ENCODE data around the gene MARCKSL1.

Gene MARCKSL1

DNA sequence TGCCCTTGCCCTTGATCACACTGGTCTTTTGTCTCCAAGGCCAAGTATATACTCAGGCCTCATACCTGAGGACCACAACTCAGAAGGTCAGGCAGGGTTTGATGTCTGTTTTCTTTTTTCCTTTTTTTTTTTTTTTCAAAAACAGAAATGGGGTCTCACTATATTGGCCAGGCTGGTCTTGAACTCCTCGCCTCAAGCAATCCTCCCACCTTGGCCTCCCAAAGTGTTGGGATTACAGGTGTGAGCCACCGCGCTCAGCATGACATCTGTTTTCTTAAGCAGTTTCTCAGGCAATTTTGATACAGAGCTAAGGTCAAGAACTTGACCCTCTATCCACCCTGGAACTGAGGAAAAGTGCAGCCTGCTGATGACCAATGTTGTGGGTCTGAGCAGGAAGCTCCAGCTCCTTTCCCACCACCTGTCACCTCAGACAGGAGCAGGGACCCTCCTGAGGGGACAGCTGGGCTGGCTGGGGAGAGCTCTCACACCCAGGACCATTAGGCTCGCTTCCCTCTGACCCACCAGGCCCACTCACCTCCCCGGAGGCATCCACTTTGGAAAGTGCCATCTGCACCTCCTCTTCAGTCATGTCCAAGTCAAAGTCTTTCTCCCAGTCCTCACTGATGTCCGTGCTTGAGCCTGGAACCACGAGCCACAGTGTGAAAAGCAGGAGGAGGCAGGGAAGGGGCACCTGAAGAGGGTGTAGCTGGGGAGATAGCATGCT is 32.0 kb upstream of the MARCKSL1 start:
- TF ChIP-seq, protein P1, sequence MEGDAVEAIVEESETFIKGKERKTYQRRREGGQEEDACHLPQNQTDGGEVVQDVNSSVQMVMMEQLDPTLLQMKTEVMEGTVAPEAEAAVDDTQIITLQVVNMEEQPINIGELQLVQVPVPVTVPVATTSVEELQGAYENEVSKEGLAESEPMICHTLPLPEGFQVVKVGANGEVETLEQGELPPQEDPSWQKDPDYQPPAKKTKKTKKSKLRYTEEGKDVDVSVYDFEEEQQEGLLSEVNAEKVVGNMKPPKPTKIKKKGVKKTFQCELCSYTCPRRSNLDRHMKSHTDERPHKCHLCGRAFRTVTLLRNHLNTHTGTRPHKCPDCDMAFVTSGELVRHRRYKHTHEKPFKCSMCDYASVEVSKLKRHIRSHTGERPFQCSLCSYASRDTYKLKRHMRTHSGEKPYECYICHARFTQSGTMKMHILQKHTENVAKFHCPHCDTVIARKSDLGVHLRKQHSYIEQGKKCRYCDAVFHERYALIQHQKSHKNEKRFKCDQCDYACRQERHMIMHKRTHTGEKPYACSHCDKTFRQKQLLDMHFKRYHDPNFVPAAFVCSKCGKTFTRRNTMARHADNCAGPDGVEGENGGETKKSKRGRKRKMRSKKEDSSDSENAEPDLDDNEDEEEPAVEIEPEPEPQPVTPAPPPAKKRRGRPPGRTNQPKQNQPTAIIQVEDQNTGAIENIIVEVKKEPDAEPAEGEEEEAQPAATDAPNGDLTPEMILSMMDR (IDR thresholded peaks at IDR 0.05; ENCODE audit: low read depth, low read length): no peak
- H3K4me3 ChIP-seq (ENCODE audit: low read depth, low read length): no peak overlapping the region

- H3K4me3 ChIP-seq (ENCODE audit: low read depth, low read length): no peak overlapping the region
- TF ChIP-seq, protein P1 (IDR thresholded peaks at IDR 0.05; ENCODE audit: low read depth, low read length): no peak
Measured at GRCh38 chr1:32365445-32365844, 29.4 kb upstream of the MARCKSL1 start.

GRCh38 chr1:32364836-32365235 is 28.8 kb upstream of the MARCKSL1 start:
- TF ChIP-seq, protein P1 (IDR thresholded peaks at IDR 0.05; ENCODE audit: low read depth, low read length): no peak
- H3K4me3 ChIP-seq (ENCODE audit: low read depth, low read length): no peak overlapping the region

DNA sequence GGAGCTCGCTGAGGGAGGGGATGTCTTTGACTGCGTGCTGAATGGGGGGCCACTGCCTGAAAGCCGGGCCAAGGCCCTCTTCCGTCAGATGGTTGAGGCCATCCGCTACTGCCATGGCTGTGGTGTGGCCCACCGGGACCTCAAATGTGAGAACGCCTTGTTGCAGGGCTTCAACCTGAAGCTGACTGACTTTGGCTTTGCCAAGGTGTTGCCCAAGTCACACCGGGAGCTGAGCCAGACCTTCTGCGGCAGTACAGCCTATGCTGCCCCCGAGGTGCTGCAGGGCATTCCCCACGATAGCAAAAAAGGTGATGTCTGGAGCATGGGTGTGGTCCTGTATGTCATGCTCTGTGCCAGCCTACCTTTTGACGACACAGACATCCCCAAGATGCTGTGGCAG is 27.7 kb upstream of the MARCKSL1 start:
- H3K4me3 ChIP-seq (ENCODE audit: low read depth, low read length): no peak overlapping the region
- TF ChIP-seq, protein P1 (IDR thresholded peaks at IDR 0.05; ENCODE audit: low read depth, low read length): no peak

GRCh38 chr1:32362474-32363313 is 26.7 kb upstream of the MARCKSL1 start, which contains the start of the genes FAM229A and TSSK3:
Gene FAM229A (minus strand): TSS chr1:32362485. CDS start chr1:32362091, 394 bp downstream.
Gene TSSK3 (plus strand): TSS chr1:32362539. CDS start chr1:32362702, 163 bp downstream.
- H3K4me3 ChIP-seq (ENCODE audit: low read depth, low read length): no peak within 1 kb of the TSS

GRCh38 chr1:32361674-32362473 is 25.8 kb upstream of the MARCKSL1 start:
- TF ChIP-seq, protein P1 (IDR thresholded peaks at IDR 0.05; ENCODE audit: low read depth, low read length): no peak
- no peak overlapping the region for H3K4me3 ChIP-seq (ENCODE audit: low read depth, low read length)

More at GRCh38 chr1:32362474-32363313, 26.7 kb upstream of the MARCKSL1 start, which contains the start of the genes FAM229A and TSSK3:
- TF ChIP-seq, protein P1 (IDR thresholded peaks at IDR 0.05; ENCODE audit: low read depth, low read length): no peak
